ENCODE results near the gene PHF11.

The PHF11 gene

DNA sequence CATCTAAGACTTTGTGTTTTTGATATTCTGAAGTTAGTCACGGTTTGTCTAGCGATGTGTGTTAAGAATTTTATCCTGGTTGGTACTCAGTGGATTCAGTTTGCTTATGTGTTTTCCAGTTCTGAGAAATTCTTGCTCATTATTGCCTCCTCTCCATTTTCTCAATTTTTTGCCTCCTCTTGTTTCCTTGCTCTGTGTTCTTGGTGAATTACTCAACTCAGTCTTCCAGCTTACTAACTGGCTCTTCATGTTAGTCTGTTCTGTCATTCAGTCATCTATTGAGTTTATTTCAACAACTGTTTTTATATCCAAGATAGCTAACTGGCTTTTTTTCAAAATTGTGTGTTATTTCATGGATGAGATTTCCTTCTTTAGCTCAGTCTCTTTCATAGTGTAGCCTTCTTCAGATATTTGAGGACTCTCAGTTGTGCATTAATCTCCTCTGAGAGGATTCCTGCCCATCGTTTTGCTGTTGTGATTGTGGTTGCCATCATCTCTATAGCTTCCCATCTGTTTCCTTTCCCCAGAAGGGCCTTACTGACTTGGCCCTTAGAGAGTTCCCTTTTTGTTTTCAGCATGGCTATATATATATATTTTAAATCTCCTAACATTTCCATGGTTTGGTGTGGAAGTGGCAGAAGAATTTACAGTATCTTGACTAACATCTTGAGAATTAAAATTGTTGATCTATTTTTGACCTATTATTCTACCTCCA, 45.5 kb upstream of the PHF11 start:
- no peak overlapping the region for H3K4me3 ChIP-seq (ENCODE audit: low read depth, low read length, poor library complexity, severe bottlenecking)
- no peaks in the 10 kb centered on the region for H3K9me2 ChIP-seq (ENCODE audit: low read depth, low read length)
- no peaks in the 10 kb centered on the region for H4K20me1 ChIP-seq (ENCODE audit: insufficient read depth, low read length)
- H3K4me2 ChIP-seq (ENCODE audit: low read length), result no peak overlapping the region
- no peak overlapping the region for H3K9ac ChIP-seq (ENCODE audit: low read length)
- H3K36me3 ChIP-seq (ENCODE audit: insufficient read depth, low read length), result peaks cover 54% of the 10 kb centered on the region
- peaks cover 55% of the 10 kb centered on the region for H3K79me2 ChIP-seq (ENCODE audit: insufficient read depth, low read length)
- no peaks in the 10 kb centered on the region for H3K9me3 ChIP-seq (ENCODE audit: low read length)
- H2AFZ ChIP-seq (ENCODE audit: low read length), result no peak overlapping the region
- H3K27me3 ChIP-seq (ENCODE audit: insufficient read depth, low read length), result no peaks in the 10 kb centered on the region
- 0 out of 2 replicates have a peak, but pooled peaks cover under 1% of the 10 kb centered on the region for H3F3A ChIP-seq (ENCODE audit: insufficient read depth, low read length)
- no peak for TF ChIP-seq EZH2 (IDR thresholded peaks at IDR 0.05; ENCODE audit: borderline replicate concordance, low read length)
- TF ChIP-seq, protein P1, sequence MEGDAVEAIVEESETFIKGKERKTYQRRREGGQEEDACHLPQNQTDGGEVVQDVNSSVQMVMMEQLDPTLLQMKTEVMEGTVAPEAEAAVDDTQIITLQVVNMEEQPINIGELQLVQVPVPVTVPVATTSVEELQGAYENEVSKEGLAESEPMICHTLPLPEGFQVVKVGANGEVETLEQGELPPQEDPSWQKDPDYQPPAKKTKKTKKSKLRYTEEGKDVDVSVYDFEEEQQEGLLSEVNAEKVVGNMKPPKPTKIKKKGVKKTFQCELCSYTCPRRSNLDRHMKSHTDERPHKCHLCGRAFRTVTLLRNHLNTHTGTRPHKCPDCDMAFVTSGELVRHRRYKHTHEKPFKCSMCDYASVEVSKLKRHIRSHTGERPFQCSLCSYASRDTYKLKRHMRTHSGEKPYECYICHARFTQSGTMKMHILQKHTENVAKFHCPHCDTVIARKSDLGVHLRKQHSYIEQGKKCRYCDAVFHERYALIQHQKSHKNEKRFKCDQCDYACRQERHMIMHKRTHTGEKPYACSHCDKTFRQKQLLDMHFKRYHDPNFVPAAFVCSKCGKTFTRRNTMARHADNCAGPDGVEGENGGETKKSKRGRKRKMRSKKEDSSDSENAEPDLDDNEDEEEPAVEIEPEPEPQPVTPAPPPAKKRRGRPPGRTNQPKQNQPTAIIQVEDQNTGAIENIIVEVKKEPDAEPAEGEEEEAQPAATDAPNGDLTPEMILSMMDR (IDR thresholded peaks at IDR 0.05; ENCODE audit: low read length), result no peak
- peaks cover 54% of the 10 kb centered on the region for H3K4me1 ChIP-seq (ENCODE audit: insufficient read depth, low read length, severe bottlenecking)
- no peak overlapping the region for H3K27ac ChIP-seq (ENCODE audit: low read depth, low read length, poor library complexity, severe bottlenecking)

DNA sequence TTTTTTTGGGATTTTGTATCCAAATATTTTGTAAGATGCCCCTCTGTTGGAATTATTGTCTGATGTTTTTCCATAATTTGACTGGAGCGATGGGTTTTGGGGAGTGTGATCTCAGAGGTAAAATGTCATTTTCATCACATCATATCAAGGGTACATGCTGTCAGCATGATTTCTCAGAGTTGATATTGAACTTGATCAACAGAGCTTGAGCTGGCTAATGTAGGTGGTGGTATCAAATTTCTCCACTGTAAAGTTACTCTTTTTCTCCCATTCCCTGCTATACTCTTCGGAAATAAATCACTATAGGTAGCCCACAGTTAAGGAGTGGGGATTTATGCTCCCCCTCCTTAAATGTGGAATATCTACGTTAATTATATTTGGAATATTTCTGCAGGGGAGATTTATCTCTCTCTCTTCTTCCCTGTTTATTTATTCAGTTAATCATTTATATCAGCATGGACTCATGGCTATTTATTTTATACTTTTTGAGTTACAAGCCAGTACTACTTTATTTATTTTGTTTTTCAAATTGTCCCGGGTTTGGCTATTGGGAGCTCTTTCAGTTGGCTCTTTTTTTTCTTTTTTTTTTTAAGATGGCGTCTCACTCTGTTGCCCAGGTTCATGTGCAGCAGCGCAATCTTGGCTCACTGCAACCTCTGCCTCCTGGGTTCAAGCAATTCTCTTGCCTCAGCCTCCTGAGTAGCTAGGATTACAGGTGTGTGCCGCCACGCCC, 42.9 kb upstream of the PHF11 start:
- Histone ChIP-seq H3K4me1 (ENCODE audit: insufficient read depth, low read length, severe bottlenecking) (peaks cover 29% of the 10 kb centered on the region), H3K9me3 (ENCODE audit: low read length) (no peaks in the 10 kb centered on the region), H3K27me3 (ENCODE audit: insufficient read depth, low read length) (no peaks in the 10 kb centered on the region), H3K4me3 (ENCODE audit: low read depth, low read length, poor library complexity, severe bottlenecking) (no peak overlapping the region), H3K79me2 (ENCODE audit: insufficient read depth, low read length) (peaks cover 33% of the 10 kb centered on the region), H3K9me2 (ENCODE audit: low read depth, low read length) (no peaks in the 10 kb centered on the region), H3K36me3 (ENCODE audit: insufficient read depth, low read length) (peaks cover 59% of the 10 kb centered on the region), H3F3A (ENCODE audit: insufficient read depth, low read length) (no peaks in the 10 kb centered on the region), H3K9ac (ENCODE audit: low read length) (no peak overlapping the region), H4K20me1 (ENCODE audit: insufficient read depth, low read length) (no peaks in the 10 kb centered on the region), H3K27ac (ENCODE audit: low read depth, low read length, poor library complexity, severe bottlenecking) (no peak overlapping the region), H3K4me2 (ENCODE audit: low read length) (no peak overlapping the region), H2AFZ (ENCODE audit: low read length) (no peak overlapping the region)
- TF ChIP-seq EZH2 (IDR thresholded peaks at IDR 0.05; ENCODE audit: borderline replicate concordance, low read length), result no peak
- TF ChIP-seq, protein P1 (IDR thresholded peaks at IDR 0.05; ENCODE audit: low read length), result no peak

DNA sequence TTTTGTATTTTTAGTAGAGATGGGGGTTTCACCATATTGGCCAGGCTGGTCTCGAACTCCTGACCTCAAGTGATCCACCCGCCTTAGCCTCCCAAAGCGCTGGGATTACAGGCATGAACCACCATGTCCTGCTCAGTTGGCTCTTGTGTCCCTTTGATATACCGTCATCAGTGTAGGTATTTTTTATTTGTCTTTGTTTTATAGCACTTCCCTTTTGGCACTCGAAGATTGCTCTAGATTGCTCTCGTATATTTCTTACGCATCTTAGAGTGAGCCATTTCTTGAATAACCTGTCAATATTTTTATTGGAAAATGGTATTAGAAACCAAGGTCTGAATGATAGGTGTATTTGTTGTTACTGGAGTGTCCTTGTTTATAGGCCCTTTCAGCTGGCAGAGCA, 42.3 kb upstream of the PHF11 start:
- H3K4me3 ChIP-seq (ENCODE audit: low read depth, low read length, poor library complexity, severe bottlenecking), result no peak overlapping the region

More for the DNA sequence above, 42.3 kb upstream of the PHF11 start:
- Histone ChIP-seq H3F3A (ENCODE audit: insufficient read depth, low read length) (no peaks in the 10 kb centered on the region), H3K4me1 (ENCODE audit: insufficient read depth, low read length, severe bottlenecking) (peaks cover 23% of the 10 kb centered on the region), H2AFZ (ENCODE audit: low read length) (no peak overlapping the region), H3K4me2 (ENCODE audit: low read length) (no peak overlapping the region), H3K36me3 (ENCODE audit: insufficient read depth, low read length) (peaks cover 61% of the 10 kb centered on the region), H3K27me3 (ENCODE audit: insufficient read depth, low read length) (no peaks in the 10 kb centered on the region), H3K9me3 (ENCODE audit: low read length) (no peaks in the 10 kb centered on the region), H3K79me2 (ENCODE audit: insufficient read depth, low read length) (peaks cover 27% of the 10 kb centered on the region), H3K9ac (ENCODE audit: low read length) (no peak overlapping the region), H3K9me2 (ENCODE audit: low read depth, low read length) (no peaks in the 10 kb centered on the region), H4K20me1 (ENCODE audit: insufficient read depth, low read length) (no peaks in the 10 kb centered on the region), H3K27ac (ENCODE audit: low read depth, low read length, poor library complexity, severe bottlenecking) (no peak overlapping the region)
- TF ChIP-seq, protein P1 (IDR thresholded peaks at IDR 0.05; ENCODE audit: low read length), result no peak
- TF ChIP-seq EZH2 (IDR thresholded peaks at IDR 0.05; ENCODE audit: borderline replicate concordance, low read length), result no peak
